ENCODE results near the gene TRAF3. TPM values are rescaled to one million over a fixed set of nuclear protein-coding genes. Genes with fewer than 3 reads are reported as not detected.
"Not testable (repeated sequence)": the region's sequence is repeated elsewhere in the genome, so short reads cannot be mapped to it uniquely, and the experiment has no call there.

The TRAF3 gene
- total RNA-seq, 1 donor from 2014 or later: 25.8 TPM

DNA sequence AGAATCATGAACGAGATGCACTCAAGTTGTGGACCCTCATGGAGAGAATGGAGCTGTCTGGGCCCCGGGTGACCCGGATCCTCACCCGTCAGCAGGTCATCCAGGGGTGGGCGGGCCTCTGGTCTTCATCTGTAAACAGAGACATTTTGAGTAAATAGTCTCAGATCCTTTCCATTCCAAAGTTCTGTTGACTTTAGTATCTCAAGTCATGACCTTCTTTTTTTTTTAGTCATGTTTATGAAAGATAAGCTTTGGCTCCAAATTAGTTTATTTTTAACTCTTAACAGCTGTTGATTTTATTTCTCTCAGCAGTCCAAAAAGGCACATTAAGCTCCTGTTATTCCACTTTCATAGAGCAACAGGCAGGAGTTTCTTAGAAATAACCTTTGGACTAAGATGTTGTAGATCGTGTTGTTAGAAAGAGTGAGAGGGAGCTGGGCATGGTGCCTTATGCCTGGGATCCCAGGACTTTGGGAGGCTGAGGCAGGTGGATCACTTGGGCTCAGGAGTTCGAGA is 96.4 kb downstream of the TRAF3 start:
- no peak overlapping the region for H3K4me3 Mint-ChIP-seq
- DNase-seq (ENCODE audit: low read depth, low spot score): no peak

DNA sequence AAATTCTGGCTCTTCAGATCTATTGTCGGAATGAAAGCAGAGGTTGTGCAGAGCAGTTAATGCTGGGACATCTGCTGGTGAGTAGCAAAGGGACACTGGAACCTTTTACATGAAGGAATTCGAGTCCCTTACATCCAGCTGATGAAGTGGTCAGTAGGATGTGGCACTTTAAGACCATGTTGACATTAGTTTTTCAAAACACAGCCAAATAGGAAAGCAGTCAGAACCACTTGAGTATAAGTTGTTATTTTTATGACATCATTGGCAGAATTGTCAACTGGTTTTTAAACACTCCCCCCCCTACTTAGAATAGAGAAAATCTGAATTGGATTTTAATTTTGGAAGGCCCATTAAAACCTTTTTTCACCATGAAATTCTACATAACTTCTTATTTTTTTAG is 98.4 kb downstream of the TRAF3 start:
- Mint-ChIP-seq H3K27ac (ENCODE audit: unreplicated experiment) (no peak overlapping the region), H3K4me1 (no peaks in the 10 kb centered on the region), H3K9me3 (no peaks in the 10 kb centered on the region), H3K27me3 (ENCODE audit: low read depth) (no peaks in the 10 kb centered on the region), H3K4me3 (no peak overlapping the region), H3K36me3 (ENCODE audit: low read depth) (peaks cover 6% of the 10 kb centered on the region)
- TF ChIP-seq CTCF (conservative IDR thresholded peaks at IDR 0.05): no peak
- no peak for DNase-seq (ENCODE audit: low read depth, low spot score)

More for the DNA sequence above, 96.4 kb downstream of the TRAF3 start:
- Mint-ChIP-seq H3K9me3 (no peaks in the 10 kb centered on the region), H3K4me1 (no peaks in the 10 kb centered on the region), H3K27ac (ENCODE audit: unreplicated experiment) (no peak overlapping the region), H3K27me3 (ENCODE audit: low read depth) (no peaks in the 10 kb centered on the region), H3K36me3 (ENCODE audit: low read depth) (peaks cover 6% of the 10 kb centered on the region)
- no peak for TF ChIP-seq CTCF (conservative IDR thresholded peaks at IDR 0.05)

- not testable (repeated sequence) for DNase-seq (ENCODE audit: low read depth, low spot score); H3K4me1 Mint-ChIP-seq; H3K4me3 Mint-ChIP-seq; H3K27ac Mint-ChIP-seq (ENCODE audit: unreplicated experiment); H3K36me3 Mint-ChIP-seq (ENCODE audit: low read depth); H3K9me3 Mint-ChIP-seq; H3K27me3 Mint-ChIP-seq (ENCODE audit: low read depth)
Observed at GRCh38 chr14:102877511-102877910, 100.3 kb downstream of the TRAF3 start.

DNA sequence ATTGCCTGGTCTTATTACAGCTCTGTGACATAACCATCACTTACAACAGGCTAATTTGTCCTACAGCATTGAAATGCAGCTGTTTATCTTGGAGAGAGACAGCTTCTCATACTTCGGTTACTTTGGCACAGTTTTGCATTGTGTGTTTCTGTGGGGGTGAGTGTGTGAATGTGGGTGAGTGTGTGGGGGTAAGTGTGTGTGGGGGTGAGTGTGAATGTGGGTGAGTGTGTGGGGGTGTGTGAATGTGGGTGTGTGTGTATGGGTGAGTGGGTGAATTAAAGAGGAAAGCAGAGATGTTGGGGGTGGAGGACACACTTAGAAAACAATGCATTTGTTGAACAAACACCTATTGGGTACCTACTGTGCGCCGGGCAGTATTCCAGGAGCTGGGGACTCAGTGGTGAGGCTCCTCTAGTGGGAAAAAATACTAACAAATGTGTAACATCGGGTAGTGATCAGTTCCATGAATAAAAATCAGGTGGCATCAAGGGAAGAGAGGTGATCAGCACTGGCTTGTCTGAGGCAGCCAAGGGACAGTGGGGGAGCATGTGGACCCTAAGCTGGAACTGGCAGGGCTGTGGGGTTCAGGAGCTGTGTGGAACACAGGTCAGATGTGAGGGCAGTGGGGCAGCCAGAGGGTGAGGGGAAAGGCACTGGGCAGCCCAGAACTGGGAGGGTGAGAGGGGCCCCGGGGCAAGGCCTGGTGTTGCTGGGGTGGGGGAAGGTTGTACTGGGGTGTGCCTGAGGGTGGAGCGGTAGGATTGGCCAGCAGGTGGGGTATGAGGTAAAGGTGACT is 101.1 kb downstream of the TRAF3 start:
- no peak for TF ChIP-seq CTCF (conservative IDR thresholded peaks at IDR 0.05)
- Mint-ChIP-seq H3K27me3 (ENCODE audit: low read depth) (no peaks in the 10 kb centered on the region), H3K4me3 (no peak overlapping the region), H3K36me3 (ENCODE audit: low read depth) (peaks cover 6% of the 10 kb centered on the region), H3K4me1 (no peaks in the 10 kb centered on the region), H3K27ac (ENCODE audit: unreplicated experiment) (no peak overlapping the region), H3K9me3 (no peaks in the 10 kb centered on the region)
- no peak for DNase-seq (ENCODE audit: low read depth, low spot score)

DNA sequence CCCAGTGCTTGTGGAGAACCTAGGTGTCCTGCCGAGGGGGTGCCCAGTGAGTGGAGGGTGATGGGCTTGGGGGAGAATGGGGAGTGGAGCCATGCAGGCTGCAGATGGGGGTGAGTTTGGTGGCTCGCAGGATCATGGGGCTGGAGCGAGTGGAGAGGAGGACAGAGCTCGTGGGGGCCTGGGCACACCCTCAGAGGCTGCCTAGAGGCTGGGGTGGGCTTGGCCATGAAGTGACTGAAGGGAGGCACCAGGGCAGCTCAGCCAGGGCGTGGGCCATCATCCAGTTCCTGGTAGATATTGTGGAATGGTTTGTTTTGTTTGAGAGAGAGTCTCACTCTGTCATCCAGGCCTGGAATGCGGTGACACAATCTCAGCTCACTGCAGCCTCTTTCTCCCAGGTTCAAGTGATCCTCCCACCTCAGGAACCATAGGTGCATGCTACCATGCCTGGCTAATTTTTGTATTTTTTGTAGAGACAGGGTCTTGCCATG is 101.8 kb downstream of the TRAF3 start:
- H3K9me3 Mint-ChIP-seq: no peaks in the 10 kb centered on the region
- H3K4me3 Mint-ChIP-seq: no peak overlapping the region
- peaks cover 6% of the 10 kb centered on the region for H3K36me3 Mint-ChIP-seq (ENCODE audit: low read depth)
- no peak overlapping the region for H3K27ac Mint-ChIP-seq (ENCODE audit: unreplicated experiment)
- no peak for DNase-seq (ENCODE audit: low read depth, low spot score)
- H3K27me3 Mint-ChIP-seq (ENCODE audit: low read depth): no peaks in the 10 kb centered on the region
- H3K4me1 Mint-ChIP-seq: no peaks in the 10 kb centered on the region
- TF ChIP-seq CTCF (conservative IDR thresholded peaks at IDR 0.05): no peak

DNA sequence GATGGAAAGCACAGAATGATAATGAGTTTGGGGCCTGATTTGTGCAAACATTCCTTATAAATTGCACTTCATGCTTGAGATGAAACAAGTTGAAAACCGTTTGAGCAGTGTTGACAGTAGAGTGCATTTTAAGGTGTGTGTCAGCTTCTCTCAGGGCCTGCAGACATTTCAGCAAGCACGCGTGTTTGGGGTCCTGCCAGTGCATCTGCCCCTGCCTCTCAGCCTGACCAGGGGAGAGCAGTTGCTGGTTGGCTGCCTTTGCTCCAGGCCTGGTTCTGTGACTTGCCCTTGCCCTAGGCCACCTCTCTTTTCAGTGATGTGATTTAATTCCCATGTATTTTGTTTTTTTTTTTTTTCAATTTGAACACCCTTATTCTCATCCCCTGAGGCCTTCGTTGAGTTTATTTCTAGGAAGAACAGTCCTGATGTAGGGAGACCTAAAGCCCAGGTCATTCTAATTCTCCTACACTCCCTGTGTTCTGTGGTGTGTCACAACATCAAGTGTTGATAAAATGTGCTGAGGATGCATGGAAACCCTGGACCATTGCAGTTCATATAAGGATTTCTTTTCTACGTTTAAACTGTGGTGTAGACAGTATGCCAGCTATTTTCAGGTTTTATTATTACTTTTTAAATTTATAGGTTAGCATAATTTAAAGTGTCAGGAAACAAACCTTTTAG is 105.1 kb downstream of the TRAF3 start:
- no peak overlapping the region for H3K4me3 Mint-ChIP-seq
- H3K4me1 Mint-ChIP-seq: no peaks in the 10 kb centered on the region
- no peak for DNase-seq (ENCODE audit: low read depth, low spot score)
- no peaks in the 10 kb centered on the region for H3K36me3 Mint-ChIP-seq (ENCODE audit: low read depth)
- no peak for TF ChIP-seq CTCF (conservative IDR thresholded peaks at IDR 0.05)
- no peaks in the 10 kb centered on the region for H3K27me3 Mint-ChIP-seq (ENCODE audit: low read depth)
- no peak overlapping the region for H3K27ac Mint-ChIP-seq (ENCODE audit: unreplicated experiment)
- H3K9me3 Mint-ChIP-seq: no peaks in the 10 kb centered on the region
